PFSK-1 (cell line): ENCODE data around the gene TTC34.

Experiments used
- POLR2AphosphoS5 ChIP-seq: IDR thresholded peaks from 2 replicates; pipeline ENCODE4 v1.6.1; 2012; ENCODE audit warnings: low read depth, mild to moderate bottlenecking, control low read depth, low read length, moderate library complexity
- TF ChIP-seq, protein P1 (sequence below), 2 experiments: IDR thresholded peaks; 2 replicates each; pipeline versions ENCODE4 v1.6.1 to v1.8.0; 2011 to 2012; ENCODE audit warnings: low read depth in 2 of 2, low read length in 2 of 2, control low read depth in 1 of 2, inconsistent platforms in 1 of 2, mild to moderate bottlenecking in 1 of 2, moderate library complexity in 1 of 2; ENCODE audit not compliant: insufficient read depth in 1 of 2

DNA sequence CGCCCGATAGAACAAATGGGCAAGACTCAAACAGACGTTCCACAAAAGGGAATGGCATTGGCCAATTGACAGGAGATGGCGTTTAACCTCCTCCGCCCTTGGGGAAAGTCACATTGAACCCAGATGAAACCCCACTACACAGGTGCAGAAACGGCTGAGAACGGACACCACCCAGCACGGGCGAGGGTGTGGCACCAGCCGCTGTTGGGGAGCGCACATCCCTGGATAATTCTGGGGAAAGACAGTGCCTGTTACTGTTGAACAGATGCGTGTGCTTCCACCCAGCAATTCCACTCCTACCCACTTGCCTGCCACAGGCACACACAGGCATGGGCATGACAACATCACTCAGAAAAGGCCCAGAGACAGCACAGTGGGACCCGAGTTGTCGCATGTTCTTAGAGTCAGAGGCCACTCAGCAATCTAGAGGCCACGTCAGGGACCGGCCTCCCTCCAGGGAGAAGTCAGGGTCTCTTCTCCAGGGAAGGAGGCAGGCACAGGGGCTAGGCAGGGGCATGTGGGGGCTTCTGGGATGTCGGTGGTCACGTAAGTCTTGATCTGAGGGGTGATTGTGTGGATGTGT, 199.7 kb downstream of the TTC34 start:
- TF ChIP-seq, protein P1, sequence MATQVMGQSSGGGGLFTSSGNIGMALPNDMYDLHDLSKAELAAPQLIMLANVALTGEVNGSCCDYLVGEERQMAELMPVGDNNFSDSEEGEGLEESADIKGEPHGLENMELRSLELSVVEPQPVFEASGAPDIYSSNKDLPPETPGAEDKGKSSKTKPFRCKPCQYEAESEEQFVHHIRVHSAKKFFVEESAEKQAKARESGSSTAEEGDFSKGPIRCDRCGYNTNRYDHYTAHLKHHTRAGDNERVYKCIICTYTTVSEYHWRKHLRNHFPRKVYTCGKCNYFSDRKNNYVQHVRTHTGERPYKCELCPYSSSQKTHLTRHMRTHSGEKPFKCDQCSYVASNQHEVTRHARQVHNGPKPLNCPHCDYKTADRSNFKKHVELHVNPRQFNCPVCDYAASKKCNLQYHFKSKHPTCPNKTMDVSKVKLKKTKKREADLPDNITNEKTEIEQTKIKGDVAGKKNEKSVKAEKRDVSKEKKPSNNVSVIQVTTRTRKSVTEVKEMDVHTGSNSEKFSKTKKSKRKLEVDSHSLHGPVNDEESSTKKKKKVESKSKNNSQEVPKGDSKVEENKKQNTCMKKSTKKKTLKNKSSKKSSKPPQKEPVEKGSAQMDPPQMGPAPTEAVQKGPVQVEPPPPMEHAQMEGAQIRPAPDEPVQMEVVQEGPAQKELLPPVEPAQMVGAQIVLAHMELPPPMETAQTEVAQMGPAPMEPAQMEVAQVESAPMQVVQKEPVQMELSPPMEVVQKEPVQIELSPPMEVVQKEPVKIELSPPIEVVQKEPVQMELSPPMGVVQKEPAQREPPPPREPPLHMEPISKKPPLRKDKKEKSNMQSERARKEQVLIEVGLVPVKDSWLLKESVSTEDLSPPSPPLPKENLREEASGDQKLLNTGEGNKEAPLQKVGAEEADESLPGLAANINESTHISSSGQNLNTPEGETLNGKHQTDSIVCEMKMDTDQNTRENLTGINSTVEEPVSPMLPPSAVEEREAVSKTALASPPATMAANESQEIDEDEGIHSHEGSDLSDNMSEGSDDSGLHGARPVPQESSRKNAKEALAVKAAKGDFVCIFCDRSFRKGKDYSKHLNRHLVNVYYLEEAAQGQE (IDR thresholded peaks at IDR 0.05; ENCODE audit: insufficient read depth in 1 of 2, low read depth in 2 of 2, low read length in 2 of 2): no peak
- no peak for TF ChIP-seq POLR2AphosphoS5
